Stimulated activated CD4-positive, alpha-beta T cell treated with anti-CD3 and anti-CD28 coated beads, Interleukin-1b, Interleukin-23, amount 100 ng/mL, for 1 hour (primary cell): ENCODE results near the gene SSR3.
"Not testable (repeated sequence)": the region's sequence is repeated elsewhere in the genome, so short reads cannot be mapped to it uniquely, and the experiment has no call there.

Experiments used
- DNase-seq, 2 donors: peaks; one replicate each; pipeline ENCODE4 v3.0.0-alpha.2; 2020; ENCODE audit warnings: low read depth in 2 of 2

The SSR3 gene

GRCh38 chr3:156576051-156576450 is 21.1 kb upstream of the SSR3 start:
- no peak for DNase-seq

- no peak for DNase-seq
Observed at GRCh38 chr3:156575641-156576040, 20.7 kb upstream of the SSR3 start.

- not testable (repeated sequence) for DNase-seq
Observed at GRCh38 chr3:156569881-156570280, 15.0 kb upstream of the SSR3 start.

GRCh38 chr3:156569016-156569415 is 14.1 kb upstream of the SSR3 start:
- DNase-seq = not testable (repeated sequence)

GRCh38 chr3:156563900-156564682 is 9.2 kb upstream of the SSR3 start:
- no peak for DNase-seq

GRCh38 chr3:156562486-156562885 is 7.6 kb upstream of the SSR3 start:
- not testable (repeated sequence) for DNase-seq

DNA sequence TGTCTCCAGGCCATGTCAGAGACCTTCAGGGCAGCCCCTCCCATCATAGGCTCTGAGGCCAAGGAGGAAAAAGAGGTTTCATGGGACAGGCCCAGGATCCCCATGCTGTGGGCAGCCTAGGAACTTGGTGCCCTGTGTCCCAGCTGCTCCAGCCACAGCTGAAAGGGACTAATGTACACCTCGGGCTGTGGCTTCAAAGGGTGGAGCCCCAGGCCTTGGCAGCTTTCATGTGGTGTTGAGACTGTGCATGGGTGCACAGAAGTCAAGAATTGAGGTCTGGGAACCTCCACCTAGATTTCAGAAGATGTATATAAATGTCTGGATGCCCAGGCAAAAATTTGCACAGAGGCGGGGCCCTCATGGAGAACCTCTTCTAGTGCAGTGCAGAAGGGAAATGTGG is 6.6 kb upstream of the SSR3 start:
- no peak for DNase-seq

DNA sequence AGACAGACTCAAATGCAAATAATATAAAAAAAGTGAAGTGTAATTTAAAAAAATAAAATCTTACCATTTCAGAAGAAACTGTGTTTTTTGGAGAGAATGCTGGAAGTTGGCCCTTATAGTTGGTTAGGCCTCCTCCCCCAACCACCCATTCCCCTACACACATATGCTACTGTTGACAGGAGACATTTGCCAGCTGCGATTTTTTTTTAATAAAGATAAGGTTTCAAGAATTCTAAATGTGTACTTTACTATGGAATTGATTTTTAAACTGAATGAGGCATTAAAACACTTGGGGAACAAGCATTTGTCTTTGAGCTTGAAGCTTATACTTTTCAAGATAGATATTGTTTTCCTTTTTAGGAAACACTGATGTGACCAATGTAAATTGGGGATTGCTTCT is 4.4 kb upstream of the SSR3 start:
- no peak for DNase-seq

DNA sequence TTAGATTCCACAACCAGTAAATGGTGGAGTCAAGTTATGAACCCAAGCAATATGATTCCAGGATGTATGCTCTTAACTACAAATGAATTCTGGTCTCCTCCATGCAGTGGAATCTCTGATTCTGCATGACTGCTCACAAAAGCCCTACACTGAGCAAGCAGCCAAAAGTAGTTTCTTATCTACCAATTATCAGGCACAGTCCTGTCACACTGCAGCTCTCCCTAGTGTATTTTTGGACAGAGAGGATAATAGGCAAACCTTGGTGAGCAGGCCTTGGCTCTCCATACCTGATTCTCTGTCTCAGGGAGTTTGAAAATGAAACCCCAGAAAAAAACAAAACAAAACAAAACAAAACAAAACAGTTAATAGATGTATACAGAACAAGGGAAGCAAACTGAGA is 3.5 kb upstream of the SSR3 start:
- no peak for DNase-seq

DNA sequence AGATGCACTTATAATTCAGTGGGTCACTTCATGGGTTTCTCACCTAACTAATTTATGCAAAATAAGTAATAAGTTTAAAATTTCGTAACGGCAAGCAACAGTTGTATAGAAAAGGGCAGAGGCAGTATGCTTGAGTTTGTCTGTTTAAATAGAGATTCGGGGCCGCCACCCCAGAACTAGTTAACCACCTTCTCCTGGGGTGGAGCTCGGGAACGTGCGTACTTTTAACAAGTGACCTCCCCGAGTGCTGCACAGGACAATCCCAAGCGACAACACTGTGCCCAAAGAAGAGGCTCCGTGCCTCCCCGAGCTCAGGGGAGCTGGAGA is 439 bp downstream of the SSR3 start:
- no peak for DNase-seq

DNA sequence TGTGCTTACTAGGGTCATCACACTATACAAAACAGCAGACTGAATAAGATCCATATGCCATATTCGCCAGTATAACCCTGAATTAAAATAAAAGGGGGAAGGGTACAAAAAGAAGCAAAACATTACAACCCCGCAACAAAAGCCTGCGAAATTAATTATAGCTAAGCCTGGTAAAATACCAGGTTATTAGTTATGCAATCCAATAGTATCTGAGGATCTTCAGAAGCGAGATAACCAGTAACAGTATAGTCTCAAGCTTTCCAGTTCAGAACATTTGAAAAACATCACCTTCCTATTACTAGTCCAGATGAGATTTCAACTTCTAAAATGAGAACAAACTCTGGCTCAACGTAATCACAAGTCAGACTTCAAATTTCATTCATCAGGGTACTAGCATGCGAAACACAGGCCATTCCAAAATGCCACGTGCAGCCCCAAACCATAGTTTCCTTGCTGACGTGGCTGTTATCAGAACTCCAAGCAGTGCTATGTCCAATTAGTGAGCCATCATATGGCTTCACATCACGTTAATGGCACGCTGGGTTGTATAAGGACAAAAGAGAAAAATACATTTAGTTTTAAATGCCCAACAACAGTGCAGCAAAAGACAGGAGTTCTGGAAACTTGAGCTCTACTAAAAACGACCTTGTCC is 1.1 kb downstream of the SSR3 start:
- no peak for DNase-seq

DNA sequence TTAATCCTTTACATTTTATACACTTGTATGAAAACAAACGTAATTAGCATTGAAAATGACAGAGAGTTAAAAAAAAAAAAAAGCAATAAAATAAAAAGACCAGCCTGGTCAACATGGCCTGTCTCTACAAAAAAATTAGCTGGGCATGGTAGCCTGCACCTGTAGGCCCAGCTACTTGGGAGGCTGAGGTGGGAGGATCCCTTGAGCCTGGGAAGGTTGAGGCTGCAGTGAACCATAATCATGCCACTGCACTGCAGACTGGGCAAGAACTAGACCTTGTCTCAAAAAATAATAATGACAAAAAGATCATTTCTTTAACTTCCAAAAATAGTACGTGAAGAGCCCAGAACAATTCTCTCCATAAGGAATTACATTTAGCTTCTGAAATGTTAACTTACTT is 1.9 kb downstream of the SSR3 start:
- no peak for DNase-seq

- no peak for DNase-seq
Observed at GRCh38 chr3:156551746-156552145, 3.2 kb downstream of the SSR3 start.

DNA sequence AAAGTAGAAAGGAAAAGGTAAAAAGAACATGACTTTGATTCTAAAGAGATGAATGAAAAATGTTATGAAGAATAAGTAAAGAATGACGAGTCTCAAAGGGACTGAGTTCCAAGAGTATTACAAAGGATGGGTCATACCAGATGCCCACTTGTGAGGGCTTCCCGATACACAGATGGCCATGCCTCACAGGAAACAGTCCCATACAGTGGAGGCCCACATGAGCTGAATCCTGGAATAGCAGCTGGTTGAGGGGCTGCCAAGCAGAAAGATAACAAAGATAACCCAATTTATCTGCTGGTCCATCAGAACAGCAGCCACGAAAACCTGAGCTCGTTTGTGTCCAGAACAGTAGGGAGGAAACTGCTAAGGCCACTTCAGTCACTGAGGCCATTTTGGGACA is 3.7 kb downstream of the SSR3 start:
- DNase-seq = no peak

GRCh38 chr3:156548902-156549301 is 6.0 kb downstream of the SSR3 start:
- DNase-seq = no peak

GRCh38 chr3:156548041-156548687 is 6.8 kb downstream of the SSR3 start:
- DNase-seq = no peak

DNA sequence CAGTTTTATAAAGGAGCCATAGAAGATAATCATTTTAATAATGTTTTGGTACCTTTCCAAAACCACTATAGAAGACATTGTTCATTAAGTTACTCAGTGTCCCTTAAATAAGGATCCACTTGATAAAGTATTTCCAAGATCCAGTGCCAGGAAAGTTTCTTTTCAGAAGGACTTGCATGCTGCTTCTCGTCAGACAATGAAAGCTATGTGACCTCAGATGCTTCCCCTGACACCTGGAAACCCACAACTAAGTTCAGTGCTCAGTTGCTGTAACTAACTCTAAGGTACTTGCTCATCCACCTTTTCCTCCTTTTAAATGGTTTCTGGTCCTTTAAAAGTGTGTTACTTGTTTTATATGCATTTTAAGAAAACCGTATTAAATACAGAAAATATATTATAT is 7.3 kb downstream of the SSR3 start:
- no peak for DNase-seq

GRCh38 chr3:156543043-156543555 is 11.8 kb downstream of the SSR3 start:
- DNase-seq = no peak

DNA sequence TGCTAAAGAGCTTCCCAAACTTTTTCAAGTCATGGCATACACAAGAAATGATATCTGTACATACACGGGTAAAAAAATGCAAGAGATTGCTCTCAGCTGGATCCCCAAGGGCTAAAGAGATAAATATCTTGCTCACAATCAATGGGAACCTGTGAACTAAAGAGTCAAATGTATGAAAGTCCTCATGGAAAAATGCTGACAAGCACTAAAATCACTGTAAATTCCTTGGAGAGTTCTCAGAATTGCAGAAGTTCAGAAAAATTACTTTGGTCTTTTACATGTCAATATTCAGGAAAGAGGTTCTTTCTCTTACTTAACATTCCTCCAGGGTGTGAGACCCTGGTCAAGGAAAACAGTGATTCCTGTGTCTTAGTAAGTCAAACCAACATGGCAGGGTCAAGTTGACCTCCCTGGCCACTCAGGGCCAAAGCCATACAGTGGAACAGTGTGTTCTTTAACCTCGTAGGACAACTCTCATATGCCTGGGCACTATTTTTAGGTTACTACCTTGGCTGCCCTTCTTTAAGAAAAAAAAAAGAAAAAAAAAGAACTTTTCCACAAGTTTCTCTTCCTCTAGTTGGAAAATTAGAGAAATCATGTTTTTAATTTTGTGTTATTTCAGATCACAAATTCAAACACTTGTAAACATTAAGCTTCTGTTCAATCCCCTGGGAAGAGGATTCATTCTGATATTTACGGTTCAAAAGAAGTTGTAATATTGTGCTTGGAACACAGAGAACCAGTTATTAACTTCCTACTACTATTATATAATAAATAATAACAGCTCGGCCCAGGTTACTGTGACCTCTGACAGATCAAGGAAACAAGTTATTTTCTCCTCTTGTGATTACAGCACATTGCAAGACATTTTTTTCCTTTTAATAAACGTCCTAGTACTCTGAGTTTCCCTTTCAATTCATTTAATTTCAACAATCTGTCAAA is 12.5 kb downstream of the SSR3 start:
- no peak for DNase-seq

DNA sequence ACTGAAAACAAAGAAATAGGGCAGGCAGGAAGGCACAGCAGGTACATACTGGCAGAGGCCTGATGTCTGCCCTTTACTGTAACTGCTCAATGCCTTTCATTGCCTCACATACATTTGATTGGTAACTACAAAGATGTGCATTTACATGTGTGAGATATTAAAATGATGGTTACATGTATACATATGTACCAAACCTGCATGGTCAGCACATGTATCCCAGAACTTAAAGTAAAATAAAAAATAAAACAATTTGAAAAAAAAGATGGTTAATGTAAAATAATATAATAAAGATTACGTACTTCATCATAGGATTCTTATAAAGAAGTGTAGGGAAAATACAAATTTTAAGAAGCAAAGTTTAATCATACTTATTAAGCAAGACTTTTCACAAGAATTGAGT is 15.1 kb downstream of the SSR3 start:
- no peak for DNase-seq

DNA sequence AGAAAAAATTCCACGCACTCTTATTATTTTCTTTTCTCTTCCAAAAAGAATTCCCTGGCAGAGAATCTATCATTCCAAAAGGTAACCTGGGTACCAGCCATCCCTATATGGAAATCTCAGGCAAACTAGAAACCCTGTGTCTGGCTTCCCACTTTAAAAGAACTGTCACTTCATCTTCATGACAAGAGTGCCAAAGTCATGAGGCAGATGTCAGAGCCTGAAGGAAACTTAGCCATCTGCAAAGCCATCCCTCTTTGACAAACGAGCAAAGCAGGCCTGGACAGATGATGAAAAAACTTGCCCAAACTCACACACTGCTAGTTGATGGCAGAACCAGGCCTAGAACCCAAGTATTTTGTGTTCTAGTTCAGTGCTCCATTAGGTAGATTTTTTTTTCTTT is 15.9 kb downstream of the SSR3 start:
- DNase-seq = no peak
